Stimulated activated CD8-positive, alpha-beta memory T cell treated with anti-CD3 and anti-CD28 coated beads, Interleukin-4, amount 100 ng/mL, for 1 hour (primary cell): Measurements from ENCODE around the gene CCDC3.

ENCODE experiments used
- DNase-seq, 2 donors: peaks; one replicate each; pipeline ENCODE4 v3.0.0-alpha.2; 2020; ENCODE audit warnings: low read depth in 2 of 2, low spot score in 1 of 2

Gene CCDC3

GRCh38 chr10:12925845-12926244 is 75.7 kb downstream of the CCDC3 start:
- DNase-seq = no peak

- no peak for DNase-seq
Measured at GRCh38 chr10:12924911-12925310, 76.6 kb downstream of the CCDC3 start.

GRCh38 chr10:12922117-12922900 is 79.2 kb downstream of the CCDC3 start:
- no peak for DNase-seq

GRCh38 chr10:12921163-12921562 is 80.3 kb downstream of the CCDC3 start:
- DNase-seq = no peak

- no peak for DNase-seq
Measured at GRCh38 chr10:12919574-12919973, 81.9 kb downstream of the CCDC3 start.

- DNase-seq = no peak
Measured at GRCh38 chr10:12916587-12916986, 84.9 kb downstream of the CCDC3 start.

GRCh38 chr10:12915637-12916168 is 85.8 kb downstream of the CCDC3 start:
- no peak for DNase-seq

GRCh38 chr10:12914111-12914510 is 87.4 kb downstream of the CCDC3 start:
- DNase-seq = no peak

GRCh38 chr10:12911795-12912194 is 89.7 kb downstream of the CCDC3 start:
- no peak for DNase-seq

- DNase-seq = no peak
Measured at GRCh38 chr10:12910835-12911234, 90.7 kb downstream of the CCDC3 start.

- DNase-seq = no peak
Measured at GRCh38 chr10:12909836-12910185, 91.7 kb downstream of the CCDC3 start.

- no peak for DNase-seq
Measured at GRCh38 chr10:12909182-12909835, 92.2 kb downstream of the CCDC3 start.

GRCh38 chr10:12908773-12909172 is 92.7 kb downstream of the CCDC3 start:
- no peak for DNase-seq

GRCh38 chr10:12907656-12908055 is 93.9 kb downstream of the CCDC3 start:
- DNase-seq = no peak

- no peak for DNase-seq
Measured at GRCh38 chr10:12906051-12906541, 95.4 kb downstream of the CCDC3 start.

GRCh38 chr10:12905067-12905466 is 96.4 kb downstream of the CCDC3 start:
- DNase-seq = no peak

GRCh38 chr10:12902851-12903358 is 98.6 kb downstream of the CCDC3 start:
- DNase-seq = no peak

GRCh38 chr10:12902135-12902572 is 99.4 kb downstream of the CCDC3 start:
- peak in 1 of 2 donors; percentile 9 for DNase-seq

GRCh38 chr10:12899546-12899945 is 102.0 kb downstream of the CCDC3 start:
- no peak for DNase-seq

- DNase-seq = no peak
Measured at GRCh38 chr10:12898271-12898670, 103.2 kb downstream of the CCDC3 start.

GRCh38 chr10:12897278-12897677 is 104.2 kb downstream of the CCDC3 start:
- DNase-seq = no peak

GRCh38 chr10:12896251-12896650 is 105.3 kb downstream of the CCDC3 start:
- no peak for DNase-seq
